HG03175 (cell line): Measurements from ENCODE around the gene SNTG2.
A peak's percentile ranks its signal among the peaks of the same experiment; 100 is the strongest.

Experiments
- ATAC-seq: cut with Tn5 transposase; IDR thresholded peaks from one replicate; pipeline ENCODE4 v1.9.1; 2021; ENCODE audit warnings: mild to moderate bottlenecking, moderate library complexity; ENCODE audit not compliant: unreplicated experiment

SNTG2 gene

GRCh38 chr2:926259-926793 lies 24.3 kb upstream of the SNTG2 start:
- ATAC-seq, result no peak

- ATAC-seq, result no peak
These were observed 23.8 kb upstream of the SNTG2 start for GRCh38 chr2:926896-927295.

- ATAC-seq, result no peak
These were observed 21.5 kb upstream of the SNTG2 start for GRCh38 chr2:929011-929735.

- no peak for ATAC-seq
These were observed 20.7 kb upstream of the SNTG2 start for GRCh38 chr2:929925-930324.

- no peak for ATAC-seq
These were observed 19.7 kb upstream of the SNTG2 start for GRCh38 chr2:930935-931334.

- ATAC-seq, result no peak
These were observed 18.1 kb upstream of the SNTG2 start for GRCh38 chr2:932320-933115.

GRCh38 chr2:933734-934295 lies 16.8 kb upstream of the SNTG2 start:
- ATAC-seq, result no peak

- no peak for ATAC-seq
These were observed 13.1 kb upstream of the SNTG2 start for GRCh38 chr2:937530-937929.

GRCh38 chr2:938181-939005 lies 12.3 kb upstream of the SNTG2 start:
- no peak for ATAC-seq

- no peak for ATAC-seq
These were observed 10.6 kb upstream of the SNTG2 start for GRCh38 chr2:939936-940601.

GRCh38 chr2:941871-942270 lies 8.8 kb upstream of the SNTG2 start:
- ATAC-seq, result no peak

- ATAC-seq, result no peak
These were observed 7.7 kb upstream of the SNTG2 start for GRCh38 chr2:942775-943460.

GRCh38 chr2:943461-943797 lies 7.2 kb upstream of the SNTG2 start:
- no peak for ATAC-seq

GRCh38 chr2:943821-944220 lies 6.8 kb upstream of the SNTG2 start:
- no peak for ATAC-seq

- ATAC-seq, result no peak
These were observed 6.0 kb upstream of the SNTG2 start for GRCh38 chr2:944693-945092.

GRCh38 chr2:945104-945503 lies 5.5 kb upstream of the SNTG2 start:
- no peak for ATAC-seq

- peak; percentile 75 for ATAC-seq
These were observed 4.3 kb upstream of the SNTG2 start for GRCh38 chr2:946073-946948.

- no peak for ATAC-seq
These were observed 1.1 kb upstream of the SNTG2 start for GRCh38 chr2:949384-950079.
